Psoas muscle (tissue), 8 donors: ENCODE data around the gene PTPRK. TPM values are rescaled to one million over a fixed set of nuclear protein-coding genes. Genes with fewer than 3 reads are reported as not detected.

Experiments used
- ATAC-seq, 4 donors: fragments of 200-7000 bp; cut with Tn5 transposase; one replicate each; pipeline ENCODE4 v1.9.1; 2020; ENCODE audit warnings: moderate library complexity in 3 of 4, mild to moderate bottlenecking in 2 of 4
- DNase-seq, 2 donors: peaks; one replicate each; pipeline ENCODE4 v3.0.0-alpha.2; 2020
- H3K27ac ChIP-seq: fragments of 200-600 bp; one replicate; pipeline ENCODE4 v1.8.0; 2022
- H3K27me3 ChIP-seq, 3 donors: fragments of 200-600 bp in 1 of 3; one replicate each; pipeline versions ENCODE4 v1.6.1 to v1.8.0; 2013 to 2022; ENCODE audit warnings: low read length in 2 of 3, mild to moderate bottlenecking in 2 of 3, moderate library complexity in 1 of 3; ENCODE audit not compliant: insufficient read depth in 3 of 3
- H3K36me3 ChIP-seq, 2 donors: fragments of 200-600 bp in 1 of 2; one replicate each; pipeline versions ENCODE4 v1.6.1 to v1.8.0; 2013 to 2022; ENCODE audit warnings: low read depth in 1 of 2, mild to moderate bottlenecking in 1 of 2, moderate library complexity in 1 of 2; ENCODE audit not compliant: insufficient read depth in 1 of 2
- H3K4me1 ChIP-seq: fragments of 200-600 bp; one replicate; pipeline ENCODE4 v1.8.0; 2022
- H3K4me3 ChIP-seq: fragments of 200-600 bp; one replicate; pipeline ENCODE4 v1.8.0; 2022; ENCODE audit warnings: mild to moderate bottlenecking
- H3K9me3 ChIP-seq: fragments of 200-600 bp; one replicate; pipeline ENCODE4 v1.8.0; 2022
- CTCF ChIP-seq: fragments of 200-600 bp; IDR thresholded peaks from one replicate; pipeline ENCODE4 v1.8.0; 2022; ENCODE audit warnings: antibody characterized with exemption
- WGBS, 3 donors: extraction: QIAGEN DNeasy Blood & Tissue Kit; methylation state at CpG; one replicate each; pipeline versions ENCODE4 v1.1.6 to v1.1.7; 2013; 5-methylcytosine and 5-hydroxymethylcytosine counted together
- intact Hi-C, 2 donors: fragments of 100-400 bp; cut with DNase I; formaldehyde crosslinking; loops; one replicate each; pipeline versions ENCODE4 v1.11.0 to v1.14.2; 2022
- polyA plus RNA-seq, 3 donors: library from polyadenylated mRNA; stranded (reverse); fragments of 200-250 nt; gene quantifications; one replicate each; pipeline ENCODE4 v1.2.3, GENCODE V29; 2013
- total RNA-seq, 4 donors: library from RNA; stranded (reverse); fragmentation: NEBNext Ultra II Directional in 2 of 4; extraction: Animal tissue kit (Norgen Biotek cat#: 25700) in 2 of 4; gene quantifications; one replicate each; pipeline versions ENCODE4 v1.2.1 to v1.2.4, GENCODE V29; 2021 to 2023
- donor health status: healthy with polysubstance abuse.
- donor health status: DM: no; HTN: no; CAD: no; lungs with moderate emphysema.
- donor health status: Bipolar disorder and iron deficiency.
- donor health status: healthy.
- donor health status: DM: yes; HTN: yes; CAD: no.
- donor health status: DM: no; HTN: no; CAD: no.
- donor health status: DM: no; HTN: no; CAD: no.
- donor health status: DM: yes; HTN: yes; CAD: no.

PTPRK gene
- total and polyA plus RNA-seq, 7 donors, result 3.2 to 10.6 (median 9.1) TPM

DNA sequence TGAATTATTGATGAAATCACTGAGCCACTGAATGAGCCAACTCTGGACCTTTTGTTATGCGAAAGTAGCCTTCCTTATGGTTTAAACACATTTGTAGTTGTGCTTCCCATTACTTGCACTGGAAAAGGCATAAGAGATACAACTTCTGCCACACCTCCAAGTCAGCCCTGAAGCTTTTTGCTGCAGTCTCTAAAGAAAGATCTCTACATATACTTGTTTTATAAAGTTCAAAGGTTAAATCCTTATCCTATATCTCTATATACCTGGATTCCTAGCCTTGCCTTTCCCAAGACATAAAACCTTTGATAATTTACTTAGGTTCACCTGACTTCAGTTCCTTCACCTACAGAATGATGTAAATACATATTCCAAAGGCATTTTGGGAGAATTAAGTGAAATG is 132.0 kb downstream of the PTPRK start:
- Histone ChIP-seq H3K36me3 (no peaks in the 10 kb centered on the region), H3K27ac (no peak overlapping the region), H3K9me3 (no peaks in the 10 kb centered on the region), H3K27me3 (no peaks in the 10 kb centered on the region), H3K4me1 (peaks cover 15% of the 10 kb centered on the region), H3K4me3 (no peak overlapping the region)
- no peak for TF ChIP-seq CTCF
- no peak for DNase-seq
- intact Hi-C loops, result no loop called here
- 0 to 3% (median 0%) methylated on average over 1 of the region's 1 CpG for WGBS, 3 donors
- no peak for ATAC-seq

DNA sequence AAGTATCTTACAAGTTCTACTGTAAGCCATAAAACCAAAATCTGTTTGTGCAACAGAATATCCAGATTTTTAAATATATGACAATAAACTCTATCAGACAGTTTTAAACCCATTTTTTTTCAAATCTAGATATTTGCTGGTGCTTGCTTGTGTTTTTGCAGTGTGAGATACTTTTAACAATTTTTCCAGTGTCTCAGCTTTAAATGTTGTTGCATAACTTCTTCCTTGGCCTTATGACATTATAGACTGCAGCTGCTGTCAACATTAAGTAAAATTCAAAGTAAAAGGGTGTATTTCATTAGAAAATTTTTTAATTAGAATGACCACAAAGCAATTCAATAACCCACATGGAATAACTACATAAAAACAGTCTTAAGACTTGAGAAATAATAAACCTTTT is 139.5 kb downstream of the PTPRK start:
- intact Hi-C loops, result no loop called here
- Histone ChIP-seq H3K27me3 (no peaks in the 10 kb centered on the region), H3K36me3 (no peaks in the 10 kb centered on the region), H3K4me1 (peaks cover 3% of the 10 kb centered on the region), H3K27ac (no peak overlapping the region), H3K4me3 (no peak overlapping the region), H3K9me3 (peaks cover 3% of the 10 kb centered on the region)
- TF ChIP-seq CTCF, result no peak
- DNase-seq (no peak), ATAC-seq (no peak)

GRCh38 chr6:128379577-128379976 is 140.8 kb downstream of the PTPRK start:
- no peak for ATAC-seq
- peaks cover 3% of the 10 kb centered on the region for H3K4me1 ChIP-seq
- TF ChIP-seq CTCF, result no peak
- intact Hi-C loops, result no loop called here
- no peak overlapping the region for H3K4me3 ChIP-seq
- H3K27ac ChIP-seq, result no peak overlapping the region
- no peaks in the 10 kb centered on the region for H3K36me3 ChIP-seq
- H3K27me3 ChIP-seq, result no peaks in the 10 kb centered on the region
- DNase-seq, result no peak
- H3K9me3 ChIP-seq, result peaks cover 3% of the 10 kb centered on the region

GRCh38 chr6:128376952-128377503 is 143.4 kb downstream of the PTPRK start:
- TF ChIP-seq CTCF, result no peak
- DNase-seq, result no peak
- Histone ChIP-seq H3K4me3 (no peak overlapping the region), H3K4me1 (peaks cover 3% of the 10 kb centered on the region), H3K27me3 (no peaks in the 10 kb centered on the region), H3K36me3 (no peaks in the 10 kb centered on the region), H3K9me3 (peaks cover 3% of the 10 kb centered on the region), H3K27ac (no peak overlapping the region)
- intact Hi-C loops, result no loop called here
- no peak for ATAC-seq
- WGBS, 3 donors, result 94 to 95% (median 95%) methylated on average over 4 of the region's 4 CpGs

DNA sequence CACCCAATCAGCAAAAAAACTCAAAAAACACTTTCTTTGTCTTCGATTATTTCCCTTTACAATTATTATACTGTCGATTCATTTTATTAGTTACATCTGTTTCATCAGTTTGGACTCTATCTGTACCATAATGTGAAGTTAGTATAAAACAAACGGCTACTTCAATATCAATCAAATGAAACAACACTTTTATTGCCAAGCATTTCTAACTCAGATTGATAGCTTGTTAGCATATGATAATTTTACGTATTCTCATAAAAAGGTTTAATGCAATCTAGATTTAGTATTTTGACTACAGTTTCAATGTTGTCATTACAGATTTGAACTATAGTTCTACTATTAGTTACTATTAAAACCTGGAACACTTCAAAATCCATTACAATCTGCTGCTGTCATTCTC is 149.3 kb downstream of the PTPRK start:
- intact Hi-C loops, result no loop called here
- peaks cover 22% of the 10 kb centered on the region for H3K4me1 ChIP-seq
- H3K9me3 ChIP-seq, result no peaks in the 10 kb centered on the region
- H3K36me3 ChIP-seq, result no peaks in the 10 kb centered on the region
- H3K27ac ChIP-seq, result no peak overlapping the region
- H3K27me3 ChIP-seq, result no peaks in the 10 kb centered on the region
- TF ChIP-seq CTCF, result no peak
- no peak overlapping the region for H3K4me3 ChIP-seq
- 93 to 98% (median 93%) methylated on average over 4 of the region's 4 CpGs for WGBS, 3 donors
- ATAC-seq (no peak), DNase-seq (no peak)
